ENCODE results near the gene SLC1A4.

Gene SLC1A4
- 11.5 to 131 (median 79.3) reads per million in 9 experiments for total RNA-seq

GRCh38 chr2:64989126-64989981, at the start of gene SLC1A4:
TSS of gene SLC1A4 (plus strand) at chr2:64989399. CDS start at chr2:64989644, 245 bp downstream.
- Mint-ChIP-seq H3K4me3 (peak within 1 kb of the TSS; percentile 89 to 92), H3K4me1 (ENCODE audit: low read depth in 2 of 2) (peaks cover 26 to 28% of the 10 kb centered on the region in 2 donors), H3K27ac (peak within 1 kb of the TSS; percentile 58 to 71), H3K9me3 (no peaks in the 10 kb centered on the region), H3K27me3 (no peaks in the 10 kb centered on the region), H3K36me3 (ENCODE audit: insufficient read depth) (peaks cover 6% of the 10 kb centered on the region)
- peak; percentile 86 for ATAC-seq (replicated peaks)
- peak; percentile 66 to 78 (median 75) for DNase-seq

- no peak overlapping the region for H3K27ac Mint-ChIP-seq
- no peaks in the 10 kb centered on the region for H3K9me3 Mint-ChIP-seq
- H3K36me3 Mint-ChIP-seq (ENCODE audit: insufficient read depth) = peaks cover 4% of the 10 kb centered on the region
- no peak overlapping the region for H3K4me3 Mint-ChIP-seq
- H3K4me1 Mint-ChIP-seq (ENCODE audit: low read depth in 2 of 2) = peaks cover 15 to 25% of the 10 kb centered on the region in 2 donors
- DNase-seq = no peak
- peaks cover 0 to 14% of the 10 kb centered on the region in 2 donors for H3K27me3 Mint-ChIP-seq
- no peak for ATAC-seq (replicated peaks)
Measured at GRCh38 chr2:64941143-64941542, 48.1 kb upstream of the SLC1A4 start.

- Mint-ChIP-seq H3K9me3 (no peaks in the 10 kb centered on the region), H3K4me1 (ENCODE audit: low read depth in 2 of 2) (peaks cover 21 to 32% of the 10 kb centered on the region in 2 donors), H3K27ac (no peak overlapping the region), H3K4me3 (no peak overlapping the region), H3K36me3 (ENCODE audit: insufficient read depth) (peaks cover 4% of the 10 kb centered on the region), H3K27me3 (peaks cover 0 to 14% of the 10 kb centered on the region in 2 donors)
- ATAC-seq (replicated peaks) = no peak
- no peak for DNase-seq
Measured at GRCh38 chr2:64941801-64942200, 47.4 kb upstream of the SLC1A4 start.

GRCh38 chr2:64942693-64943092, 46.5 kb upstream of the SLC1A4 start:
- H3K27ac Mint-ChIP-seq = no peak overlapping the region
- no peaks in the 10 kb centered on the region for H3K9me3 Mint-ChIP-seq
- peaks cover 4% of the 10 kb centered on the region for H3K36me3 Mint-ChIP-seq (ENCODE audit: insufficient read depth)
- ATAC-seq (replicated peaks) (no peak), DNase-seq (no peak)
- peaks cover 28 to 40% of the 10 kb centered on the region in 2 donors for H3K4me1 Mint-ChIP-seq (ENCODE audit: low read depth in 2 of 2)
- no peak overlapping the region for H3K4me3 Mint-ChIP-seq
- peaks cover 0 to 14% of the 10 kb centered on the region in 2 donors for H3K27me3 Mint-ChIP-seq

- Mint-ChIP-seq H3K9me3 (no peaks in the 10 kb centered on the region), H3K4me1 (ENCODE audit: low read depth in 2 of 2) (peaks cover 33 to 47% of the 10 kb centered on the region in 2 donors)
Measured at GRCh38 chr2:64943387-64944150, 45.6 kb upstream of the SLC1A4 start.

GRCh38 chr2:64944484-64944883, 44.7 kb upstream of the SLC1A4 start:
- peaks cover 32 to 44% of the 10 kb centered on the region in 2 donors for H3K4me1 Mint-ChIP-seq (ENCODE audit: low read depth in 2 of 2)

More at GRCh38 chr2:64943387-64944150, 45.6 kb upstream of the SLC1A4 start:
- H3K27me3 Mint-ChIP-seq = peaks cover 0 to 14% of the 10 kb centered on the region in 2 donors
- DNase-seq (no peak), ATAC-seq (replicated peaks) (no peak)
- H3K4me3 Mint-ChIP-seq = no peak overlapping the region
- no peaks in the 10 kb centered on the region for H3K36me3 Mint-ChIP-seq (ENCODE audit: insufficient read depth)
- peak overlapping the region; percentile 79 to 92 for H3K27ac Mint-ChIP-seq

GRCh38 chr2:64945973-64946768, 43.0 kb upstream of the SLC1A4 start:
- DNase-seq (peak; percentile 36 to 43 (median 38)), ATAC-seq (replicated peaks) (peak; percentile 98)
- Mint-ChIP-seq H3K36me3 (ENCODE audit: insufficient read depth) (no peaks in the 10 kb centered on the region), H3K9me3 (no peaks in the 10 kb centered on the region), H3K4me3 (peak overlapping the region; percentile 68 to 83), H3K27me3 (peaks cover 0 to 8% of the 10 kb centered on the region in 2 donors), H3K27ac (peak overlapping the region; percentile 79 to 92), H3K4me1 (ENCODE audit: low read depth in 2 of 2) (peaks cover 29 to 39% of the 10 kb centered on the region in 2 donors)

More at GRCh38 chr2:64944484-64944883, 44.7 kb upstream of the SLC1A4 start:
- DNase-seq = no peak
- peaks cover 0 to 14% of the 10 kb centered on the region in 2 donors for H3K27me3 Mint-ChIP-seq
- no peak overlapping the region for H3K4me3 Mint-ChIP-seq
- H3K36me3 Mint-ChIP-seq (ENCODE audit: insufficient read depth) = no peaks in the 10 kb centered on the region
- ATAC-seq (replicated peaks) = no peak
- peak overlapping the region; percentile 79 to 92 for H3K27ac Mint-ChIP-seq
- no peaks in the 10 kb centered on the region for H3K9me3 Mint-ChIP-seq

- no peak for DNase-seq
- no peaks in the 10 kb centered on the region for H3K9me3 Mint-ChIP-seq
- H3K27me3 Mint-ChIP-seq = peaks cover 0 to 7% of the 10 kb centered on the region in 2 donors
- ATAC-seq (replicated peaks) = no peak
- H3K4me3 Mint-ChIP-seq = peak overlapping the region; percentile 68 to 83
- peak overlapping the region; percentile 79 to 92 for H3K27ac Mint-ChIP-seq
- no peaks in the 10 kb centered on the region for H3K36me3 Mint-ChIP-seq (ENCODE audit: insufficient read depth)
- peaks cover 29 to 39% of the 10 kb centered on the region in 2 donors for H3K4me1 Mint-ChIP-seq (ENCODE audit: low read depth in 2 of 2)
Measured at GRCh38 chr2:64946769-64947247, 42.4 kb upstream of the SLC1A4 start.

- H3K9me3 Mint-ChIP-seq = no peaks in the 10 kb centered on the region
- DNase-seq = no peak
- H3K36me3 Mint-ChIP-seq (ENCODE audit: insufficient read depth) = no peaks in the 10 kb centered on the region
- H3K27ac Mint-ChIP-seq = peak overlapping the region; percentile 59 to 79
- ATAC-seq (replicated peaks) = no peak
- no peaks in the 10 kb centered on the region for H3K27me3 Mint-ChIP-seq
- peaks cover 29 to 39% of the 10 kb centered on the region in 2 donors for H3K4me1 Mint-ChIP-seq (ENCODE audit: low read depth in 2 of 2)
- H3K4me3 Mint-ChIP-seq = peak overlapping the region; percentile 25 to 40
Measured at GRCh38 chr2:64947885-64948284, 41.3 kb upstream of the SLC1A4 start.

GRCh38 chr2:64950226-64951160, 38.7 kb upstream of the SLC1A4 start:
- ATAC-seq (replicated peaks) = no peak
- H3K27ac Mint-ChIP-seq = no peak overlapping the region
- no peak overlapping the region for H3K4me3 Mint-ChIP-seq

GRCh38 chr2:64951306-64951953, 37.8 kb upstream of the SLC1A4 start:
- Mint-ChIP-seq H3K27ac (no peak overlapping the region), H3K4me3 (no peak overlapping the region), H3K4me1 (ENCODE audit: low read depth in 2 of 2) (peaks cover 16 to 19% of the 10 kb centered on the region in 2 donors), H3K9me3 (peaks cover 0 to 1% of the 10 kb centered on the region in 2 donors), H3K27me3 (no peaks in the 10 kb centered on the region), H3K36me3 (ENCODE audit: insufficient read depth) (no peaks in the 10 kb centered on the region)
- no peak for DNase-seq
- ATAC-seq (replicated peaks) = no peak

More at GRCh38 chr2:64950226-64951160, 38.7 kb upstream of the SLC1A4 start:
- Mint-ChIP-seq H3K36me3 (ENCODE audit: insufficient read depth) (no peaks in the 10 kb centered on the region), H3K27me3 (no peaks in the 10 kb centered on the region), H3K9me3 (peaks cover 0 to 1% of the 10 kb centered on the region in 2 donors), H3K4me1 (ENCODE audit: low read depth in 2 of 2) (peaks cover 25 to 28% of the 10 kb centered on the region in 2 donors)
- no peak for DNase-seq

All from effector memory CD8-positive, alpha-beta T cell (primary cell).